Neuronal stem cell (in vitro differentiated cells): ENCODE results near the gene JPH2.
A peak's percentile ranks its signal among the peaks of the same experiment; 100 is the strongest.

Experiments used
- DNase-seq: peaks from one replicate; pipeline ENCODE4 v3.0.0-alpha.2; 2013; ENCODE audit warnings: low spot score
- H2AFZ ChIP-seq: one replicate; pipeline ENCODE4 v1.6.1; 2013; ENCODE audit warnings: mild to moderate bottlenecking, low read length, inconsistent platforms
- H2AK5ac ChIP-seq: 2 replicates; pipeline ENCODE4 v1.6.1; 2013; ENCODE audit warnings: low read depth, mild to moderate bottlenecking, inconsistent platforms, low read length, moderate library complexity, mixed read lengths
- H2BK120ac ChIP-seq: 2 replicates; pipeline ENCODE4 v1.6.1; 2013; ENCODE audit warnings: low read depth, mild to moderate bottlenecking, inconsistent platforms, low read length, moderate library complexity, mixed read lengths
- H2BK12ac ChIP-seq: one replicate; pipeline ENCODE4 v1.6.1; 2013; ENCODE audit warnings: low read length, inconsistent platforms
- H2BK15ac ChIP-seq: 2 replicates; pipeline ENCODE4 v1.6.1; 2013; ENCODE audit warnings: mild to moderate bottlenecking, low read length, inconsistent platforms, mixed read lengths
- H2BK5ac ChIP-seq: one replicate; pipeline ENCODE4 v1.6.1; 2013; ENCODE audit warnings: inconsistent platforms, mild to moderate bottlenecking, low read length, moderate library complexity
- H3K14ac ChIP-seq: one replicate; pipeline ENCODE4 v1.6.1; 2013; ENCODE audit warnings: low read length, inconsistent platforms
- H3K18ac ChIP-seq: 2 replicates; pipeline ENCODE4 v1.6.1; 2013; ENCODE audit warnings: low read length, inconsistent platforms
- H3K23ac ChIP-seq: 2 replicates; pipeline ENCODE4 v1.6.1; 2013; ENCODE audit warnings: low read depth, mild to moderate bottlenecking, mixed read lengths, low read length, inconsistent platforms; ENCODE audit not compliant: poor library complexity
- H3K27ac ChIP-seq: replicated peaks from 3 replicates; pipeline ENCODE4 v1.5.1; 2013; ENCODE audit warnings: low read length, inconsistent platforms
- H3K27me3 ChIP-seq, 3 experiments: 2 replicates each; pipeline ENCODE4 v1.6.1; 2013; ENCODE audit warnings: low read length in 3 of 3, mild to moderate bottlenecking in 2 of 3, inconsistent platforms in 1 of 3, low read depth in 1 of 3, mixed read lengths in 1 of 3, moderate library complexity in 1 of 3; ENCODE audit not compliant: control insufficient read depth in 3 of 3, insufficient read depth in 3 of 3
- H3K36me3 ChIP-seq, 2 donors: replicated peaks in 1 of 2; 2 replicates each; pipeline ENCODE4 v1.6.1; 2013; ENCODE audit warnings: low read length in 2 of 2; ENCODE audit not compliant: control insufficient read depth in 2 of 2, insufficient read depth in 2 of 2
- H3K4ac ChIP-seq: 2 replicates; pipeline ENCODE4 v1.6.1; 2013; ENCODE audit warnings: inconsistent platforms, mild to moderate bottlenecking, low read length, moderate library complexity
- H3K4me1 ChIP-seq, 2 donors: 1 replicate in 1 of 2; 2 replicates in 1 of 2; pipeline ENCODE4 v1.6.1; 2013; ENCODE audit warnings: low read length in 2 of 2, low read depth in 1 of 2; ENCODE audit not compliant: control insufficient read depth in 2 of 2, insufficient read depth in 1 of 2
- H3K4me2 ChIP-seq: one replicate; pipeline ENCODE4 v1.6.1; 2013; ENCODE audit warnings: mild to moderate bottlenecking, low read length, inconsistent platforms; ENCODE audit not compliant: insufficient read depth, poor library complexity, severe bottlenecking
- H3K4me3 ChIP-seq, 2 donors: 2 replicates each; pipeline ENCODE4 v1.5.1; 2013; ENCODE audit warnings: low read length in 2 of 2, mild to moderate bottlenecking in 2 of 2, inconsistent platforms in 1 of 2, moderate library complexity in 1 of 2
- H3K79me1 ChIP-seq: one replicate; pipeline ENCODE4 v1.6.1; 2013; ENCODE audit warnings: low read depth, mild to moderate bottlenecking, inconsistent platforms, low read length, moderate library complexity
- H3K9ac ChIP-seq: one replicate; pipeline ENCODE4 v1.6.1; 2013; ENCODE audit warnings: mild to moderate bottlenecking, low read depth, low read length, inconsistent platforms; ENCODE audit not compliant: poor library complexity
- H3K9me3 ChIP-seq, 2 donors: replicated peaks in 1 of 2; 2 replicates each; pipeline versions ENCODE3 to v1.6.1; 2013; ENCODE audit warnings: low read length in 2 of 2, mild to moderate bottlenecking in 2 of 2, inconsistent platforms in 1 of 2, low read depth in 1 of 2, mixed read lengths in 1 of 2, moderate library complexity in 1 of 2; ENCODE audit not compliant: control insufficient read depth in 2 of 2, insufficient read depth in 1 of 2
- H4K8ac ChIP-seq: one replicate; pipeline ENCODE4 v1.6.1; 2013; ENCODE audit warnings: low read depth, mild to moderate bottlenecking, inconsistent platforms, low read length, moderate library complexity
- H4K91ac ChIP-seq: one replicate; pipeline ENCODE4 v1.6.1; 2013; ENCODE audit warnings: low read length, low read depth, mild to moderate bottlenecking, inconsistent platforms; ENCODE audit not compliant: poor library complexity
- WGBS, 2 donors: extraction: QIAGEN DNeasy Blood & Tissue Kit; methylation state at CpG; one replicate each; pipeline ENCODE4 v1.1.7; 2013; ENCODE audit warnings: missing lambda C conversion rate in 2 of 2, mixed read lengths in 1 of 2; ENCODE audit not compliant: insufficient read length in 2 of 2, insufficient replicate concordance in 1 of 2; ENCODE audit errors: extremely low coverage in 2 of 2; 5-methylcytosine and 5-hydroxymethylcytosine counted together

JPH2 gene

DNA sequence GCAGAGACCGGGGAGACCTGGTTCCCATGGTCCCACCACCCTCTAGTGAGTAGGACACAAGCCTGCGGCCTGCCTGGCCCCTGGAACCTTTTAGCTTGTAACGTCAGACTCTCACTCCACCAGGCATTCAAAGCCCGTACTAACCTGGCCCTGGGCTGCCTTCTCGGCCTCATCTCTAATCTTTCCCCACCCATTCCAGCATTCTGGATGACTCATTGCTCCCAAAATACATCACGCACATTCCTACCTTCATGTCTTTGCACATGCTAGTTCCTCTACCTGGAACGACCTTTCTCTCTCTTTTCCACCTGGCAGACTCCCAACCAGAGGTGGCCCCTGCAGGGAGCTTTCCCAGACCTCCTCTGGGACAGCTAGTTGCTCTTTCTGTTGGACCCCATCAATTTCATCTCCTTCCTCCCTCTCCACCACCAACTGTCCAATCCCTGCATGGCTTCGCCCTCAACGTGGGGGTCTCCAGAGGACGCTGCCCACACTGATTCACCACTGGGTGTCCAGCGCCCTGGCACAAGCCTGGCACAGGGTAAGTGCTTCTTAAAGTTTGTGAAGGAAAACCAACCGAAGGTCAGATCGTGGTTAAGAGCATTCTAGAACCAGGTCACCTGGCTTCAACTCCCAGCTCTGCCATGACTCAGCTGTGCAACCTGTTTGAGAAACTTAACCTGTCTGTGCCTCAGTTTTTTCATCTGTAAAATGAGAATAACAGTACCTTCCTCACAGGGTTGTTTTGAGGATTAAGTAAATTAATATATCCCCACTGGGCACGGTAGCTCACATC, 35.2 kb downstream of the JPH2 start:
- Histone ChIP-seq H3K27me3 (no peaks in the 10 kb centered on the region), H3K23ac (no peak overlapping the region), H3K9ac (no peak overlapping the region)

DNA sequence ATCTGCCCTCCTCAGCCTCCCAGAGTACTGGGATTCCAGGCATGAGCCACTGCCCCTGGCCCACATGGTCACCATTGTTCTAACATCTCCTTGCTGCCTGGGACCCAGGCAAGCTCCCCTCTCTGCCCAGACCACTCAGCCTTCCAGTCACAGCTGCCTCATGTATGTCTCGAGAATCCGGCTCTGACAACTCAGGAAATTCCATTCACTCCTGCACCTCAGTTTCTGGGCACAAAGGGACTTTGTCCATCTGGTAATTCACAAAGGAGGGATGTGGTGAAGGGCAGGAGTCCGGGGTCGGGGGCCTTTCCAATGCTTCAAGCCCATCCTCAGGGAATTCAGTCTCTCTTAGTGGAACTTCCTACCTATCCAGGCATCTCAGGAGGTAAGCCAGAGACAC, 40.7 kb downstream of the JPH2 start:
- no peak overlapping the region for H2AFZ ChIP-seq
- H3K9ac ChIP-seq = no peak overlapping the region
- H3K27me3 ChIP-seq = peaks cover 0 to 9% (median 0%) of the 10 kb centered on the region in 3 experiments
- no peak overlapping the region for H3K4me3 ChIP-seq
- H3K18ac ChIP-seq = peak overlapping the region; percentile 7
- WGBS, 2 donors = no CpG with 5 or more reads among the region's 4 CpGs
- peaks cover 0 to 2% of the 10 kb centered on the region in 2 donors for H3K9me3 ChIP-seq
- DNase-seq = no peak
- no peak overlapping the region for H2BK120ac ChIP-seq
- peak overlapping the region; percentile 30 for H2AK5ac ChIP-seq
- peaks cover 0 to 9% of the 10 kb centered on the region in 2 donors for H3K4me1 ChIP-seq
- H4K91ac ChIP-seq = no peak overlapping the region
- peak overlapping the region; percentile 31 for H2BK15ac ChIP-seq
- no peak overlapping the region for H3K4me2 ChIP-seq
- H3K4ac ChIP-seq = no peak overlapping the region
- H3K27ac ChIP-seq = no peak overlapping the region
- no peak overlapping the region for H2BK5ac ChIP-seq
- no peak overlapping the region for H3K14ac ChIP-seq
- no peak overlapping the region for H3K23ac ChIP-seq
- no peak overlapping the region for H2BK12ac ChIP-seq
- H3K36me3 ChIP-seq = no peaks in the 10 kb centered on the region
- H4K8ac ChIP-seq = no peak overlapping the region
- H3K79me1 ChIP-seq = no peaks in the 10 kb centered on the region

More for the DNA sequence above, 35.2 kb downstream of the JPH2 start:
- no CpG with 5 or more reads among the region's 14 CpGs for WGBS, 2 donors
- Histone ChIP-seq H4K91ac (no peak overlapping the region), H3K4me1 (peaks cover 12 to 18% of the 10 kb centered on the region in 2 donors), H3K14ac (peak overlapping the region; percentile 56), H2BK5ac (no peak overlapping the region), H2BK12ac (no peak overlapping the region), H3K27ac (no peak overlapping the region), H3K4me2 (no peak overlapping the region), H2AK5ac (no peak overlapping the region), H3K18ac (peak overlapping the region; percentile 70), H2BK15ac (peak overlapping the region; percentile 18), H2AFZ (no peak overlapping the region), H3K9me3 (peaks cover 0 to 2% of the 10 kb centered on the region in 2 donors), H3K4ac (no peak overlapping the region), H4K8ac (no peak overlapping the region), H3K4me3 (no peak overlapping the region), H3K36me3 (no peaks in the 10 kb centered on the region), H3K79me1 (no peaks in the 10 kb centered on the region), H2BK120ac (no peak overlapping the region)
- no peak for DNase-seq

DNA sequence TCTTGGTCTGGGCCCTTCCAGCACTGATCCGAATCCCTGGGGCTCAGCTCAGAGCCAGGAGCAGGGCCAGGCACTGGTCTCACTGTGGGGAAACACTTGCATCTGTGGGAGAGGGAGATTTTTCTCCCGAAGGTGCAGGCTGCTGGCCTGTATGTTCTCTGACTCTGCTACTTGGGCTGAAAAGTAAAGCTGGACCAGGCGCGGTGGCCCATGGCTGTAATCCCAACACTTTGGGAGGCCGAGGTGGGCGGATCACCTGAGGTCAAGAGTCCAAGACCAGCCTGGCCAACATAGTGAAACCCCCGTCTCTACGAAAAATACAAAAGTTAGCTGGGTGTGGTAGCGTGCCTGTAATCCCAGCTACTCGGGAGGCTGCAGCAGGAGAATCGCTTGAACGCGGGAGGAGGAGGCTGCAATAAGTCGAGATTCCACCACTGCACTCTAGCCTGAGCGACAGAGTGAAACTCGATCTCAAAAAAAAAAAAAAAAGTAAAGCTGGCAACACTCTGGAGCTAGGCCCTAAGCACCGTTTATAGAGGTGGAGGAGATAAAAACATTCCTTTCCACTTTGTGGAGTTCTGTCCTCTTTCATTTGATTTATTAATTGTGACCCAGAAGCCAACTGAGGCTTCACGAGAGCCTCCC, 41.7 kb downstream of the JPH2 start:
- DNase-seq = no peak
- no peak overlapping the region for H2AK5ac ChIP-seq
- peaks cover 0 to 2% of the 10 kb centered on the region in 2 donors for H3K9me3 ChIP-seq
- H3K27me3 ChIP-seq = peaks cover 0 to 9% (median 0%) of the 10 kb centered on the region in 3 experiments
- peak overlapping the region; percentile 9 for H3K18ac ChIP-seq
- H3K4me2 ChIP-seq = no peak overlapping the region
- no peak overlapping the region for H2BK12ac ChIP-seq
- no peaks in the 10 kb centered on the region for H3K36me3 ChIP-seq
- no peak overlapping the region for H3K14ac ChIP-seq
- H3K23ac ChIP-seq = no peak overlapping the region
- peaks cover 0 to 9% of the 10 kb centered on the region in 2 donors for H3K4me1 ChIP-seq
- peak overlapping the region; percentile 61 for H4K91ac ChIP-seq
- no peak overlapping the region for H3K27ac ChIP-seq
- no peak overlapping the region for H3K4ac ChIP-seq
- no peak overlapping the region for H4K8ac ChIP-seq
- H3K79me1 ChIP-seq = no peaks in the 10 kb centered on the region
- H3K4me3 ChIP-seq = no peak overlapping the region
- H3K9ac ChIP-seq = no peak overlapping the region
- H2BK15ac ChIP-seq = no peak overlapping the region
- H2AFZ ChIP-seq = no peak overlapping the region
- H2BK120ac ChIP-seq = no peak overlapping the region
- no peak overlapping the region for H2BK5ac ChIP-seq
- WGBS, 2 donors = no CpG with 5 or more reads among the region's 18 CpGs

DNA sequence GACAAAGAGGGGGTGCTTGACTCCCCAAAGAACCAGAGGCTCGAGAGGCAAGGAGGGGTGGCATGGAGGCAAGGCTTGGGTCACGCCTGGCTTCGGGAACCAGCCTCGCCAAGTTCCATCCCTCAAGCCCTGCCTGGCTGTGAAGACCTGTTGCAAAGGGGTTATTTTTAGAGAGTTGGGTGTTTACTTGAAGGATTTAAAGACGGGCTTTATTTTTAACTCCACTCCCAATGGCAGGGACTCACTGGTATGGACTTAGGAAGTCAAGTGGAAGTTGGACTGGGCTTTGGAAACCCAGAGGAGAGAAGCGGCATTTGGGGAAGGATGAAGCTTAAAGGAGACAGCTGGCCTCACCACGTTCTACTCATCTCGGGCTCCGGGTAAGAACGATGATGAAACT, 43.1 kb downstream of the JPH2 start:
- Histone ChIP-seq H3K23ac (no peak overlapping the region), H3K9ac (no peak overlapping the region), H2BK15ac (no peak overlapping the region), H3K27me3 (peaks cover 0 to 11% (median 0%) of the 10 kb centered on the region in 3 experiments), H3K14ac (no peak overlapping the region), H4K91ac (no peak overlapping the region), H3K4ac (no peak overlapping the region), H3K9me3 (no peaks in the 10 kb centered on the region), H4K8ac (no peak overlapping the region), H3K4me1 (peaks cover 0 to 9% of the 10 kb centered on the region in 2 donors), H2BK5ac (no peak overlapping the region), H2AK5ac (peak overlapping the region; percentile 76), H2AFZ (no peak overlapping the region), H3K79me1 (no peaks in the 10 kb centered on the region), H2BK12ac (no peak overlapping the region), H3K36me3 (no peaks in the 10 kb centered on the region), H2BK120ac (no peak overlapping the region), H3K4me3 (no peak overlapping the region), H3K18ac (peak overlapping the region; percentile 48), H3K27ac (no peak overlapping the region), H3K4me2 (no peak overlapping the region)
- WGBS, 2 donors = no CpG with 5 or more reads among the region's 10 CpGs
- no peak for DNase-seq
